HepG2 (cell line): ENCODE measurements around the gene SDR42E2. TPM values are rescaled to one million over a fixed set of nuclear protein-coding genes. Genes with fewer than 3 reads are reported as not detected.

ENCODE experiments used
- FOXA3 ChIP-seq: IDR thresholded peaks from 2 replicates; pipeline ENCODE4 v1.6.1; 2016; ENCODE audit warnings: missing genetic modification reagents, missing compliant biosample characterization
- HHEX ChIP-seq: IDR thresholded peaks from 2 replicates; pipeline ENCODE4 v1.6.1; 2016; ENCODE audit warnings: control low read depth
- ISL2 ChIP-seq: sonication (generic); formaldehyde crosslinking; IDR thresholded peaks from 2 replicates; pipeline ENCODE4 v1.5.0; 2020; ENCODE audit warnings: missing genetic modification reagents
- KDM6A ChIP-seq: IDR thresholded peaks from 2 replicates; pipeline ENCODE4 v1.6.1; 2016; ENCODE audit warnings: low read depth
- KLF15 ChIP-seq: sonication (generic); formaldehyde crosslinking; IDR thresholded peaks from 2 replicates; pipeline ENCODE4 v1.8.1; 2023; ENCODE audit warnings: borderline replicate concordance, mild to moderate bottlenecking, inconsistent platforms, missing genetic modification reagents, mixed read lengths
- KMT2B ChIP-seq: IDR thresholded peaks from 2 replicates; pipeline ENCODE4 v1.6.1; 2016; ENCODE audit warnings: missing genetic modification reagents, missing compliant biosample characterization
- SMAD9 ChIP-seq: sonication (generic); formaldehyde crosslinking; IDR thresholded peaks from 2 replicates; pipeline ENCODE4 v1.5.1; 2020; ENCODE audit warnings: mild to moderate bottlenecking, missing genetic modification reagents
- SRSF4 ChIP-seq: fragments of 200-400 bp; formaldehyde crosslinking; IDR thresholded peaks from one replicate; pipeline ENCODE4 v1.6.1; 2018; ENCODE audit warnings: mild to moderate bottlenecking, low read depth, low read length, moderate library complexity; ENCODE audit not compliant: poor library complexity, severe bottlenecking
- TCF7L2 ChIP-seq: IDR thresholded peaks from 2 replicates; pipeline ENCODE4 v1.6.1; 2011; ENCODE audit warnings: mild to moderate bottlenecking, low read depth, low read length, moderate library complexity
- TGIF2 ChIP-seq: IDR thresholded peaks from 2 replicates; pipeline ENCODE4 v1.6.1; 2016; ENCODE audit warnings: control low read depth, missing compliant biosample characterization
- ZFP36 ChIP-seq: fragments of 150-350 bp; IDR thresholded peaks from 2 replicates; pipeline ENCODE4 v1.6.1; 2018; ENCODE audit warnings: borderline replicate concordance, low read length, low read depth; ENCODE audit not compliant: partially characterized antibody
- ZMYM3 ChIP-seq: sonication (generic); formaldehyde crosslinking; IDR thresholded peaks from 2 replicates; pipeline ENCODE4 v1.5.1; 2020; ENCODE audit warnings: mild to moderate bottlenecking, missing genetic modification reagents
- ZNF263 ChIP-seq: sonication (generic); formaldehyde crosslinking; IDR thresholded peaks from 2 replicates; pipeline ENCODE4 v1.4.0; 2020; ENCODE audit warnings: missing genetic modification reagents
- ZNF496 ChIP-seq: sonication (generic); formaldehyde crosslinking; IDR thresholded peaks from 2 replicates; pipeline ENCODE4 v1.8.1; 2023; ENCODE audit warnings: mild to moderate bottlenecking, moderate library complexity, missing genetic modification reagents; ENCODE audit not compliant: insufficient replicate concordance
- ZNF572 ChIP-seq: sonication (generic); formaldehyde crosslinking; IDR thresholded peaks from 2 replicates; pipeline ENCODE4 v1.5.1; 2020; ENCODE audit warnings: mild to moderate bottlenecking, missing genetic modification reagents
- ZNF747 ChIP-seq: sonication (generic); formaldehyde crosslinking; IDR thresholded peaks from 2 replicates; pipeline ENCODE4 v1.8.1; 2023; ENCODE audit warnings: missing genetic modification reagents, mild to moderate bottlenecking, borderline replicate concordance
- ZNF773 ChIP-seq: sonication (generic); formaldehyde crosslinking; IDR thresholded peaks from 2 replicates; pipeline ENCODE4 v1.4.0; 2020; ENCODE audit warnings: missing genetic modification reagents, borderline replicate concordance
- polyA plus RNA-seq, 8 experiments: library from polyadenylated mRNA; depleted of rRNA in 3 of 8; stranded (reverse) in 7 of 8; unstranded in 1 of 8; fragments of >200 nt; fragmentation: Illumina TruSeq in 4 of 8; extraction: Trizol in 4 of 8; gene quantifications; 2 replicates each; pipeline versions ENCODE4 v1.2.1 to v1.2.3, GENCODE V29; 2011 to 2016; ENCODE audit warnings: low read depth in 4 of 8, missing spikeins in 1 of 8, mixed read lengths in 1 of 8; ENCODE audit not compliant: insufficient read depth in 1 of 8
- total RNA-seq, 5 experiments: library from RNA; depleted of rRNA; stranded (reverse); fragments of >200 nt; fragmentation: Illumina TruSeq; extraction: Trizol; gene quantifications; 2 replicates each; pipeline ENCODE4 v1.2.3, GENCODE V29; 2016; ENCODE audit warnings: low read depth in 1 of 5
- TF ChIP-seq, protein P1 (sequence below): IDR thresholded peaks from 2 replicates; pipeline ENCODE4 v1.4.0; 2020; ENCODE audit warnings: mild to moderate bottlenecking, missing genetic modification reagents
- TF ChIP-seq, protein P2 (sequence below): IDR thresholded peaks from 2 replicates; pipeline ENCODE4 v1.6.1; 2016
- TF ChIP-seq, protein P3 (sequence below): sonication (generic); formaldehyde crosslinking; IDR thresholded peaks from 2 replicates; pipeline ENCODE4 v1.4.0; 2020; ENCODE audit warnings: mild to moderate bottlenecking, low read depth, missing genetic modification reagents
- TF ChIP-seq, protein P4 (sequence below): sonication (generic); formaldehyde crosslinking; IDR thresholded peaks from 2 replicates; pipeline ENCODE4 v1.5.0; 2020; ENCODE audit warnings: mild to moderate bottlenecking, low read depth, missing genetic modification reagents, borderline replicate concordance
- TF ChIP-seq, protein P5 (sequence below): sonication (generic); formaldehyde crosslinking; IDR thresholded peaks from 2 replicates; pipeline ENCODE4 v1.4.0; 2020; ENCODE audit warnings: missing genetic modification reagents

The SDR42E2 gene
- total and polyA plus RNA-seq, 2 of the 13 experiments (the other 11 are each of a cell fraction or from before 2014, with no cell fraction given): 0.05 to 0.11 TPM

DNA sequence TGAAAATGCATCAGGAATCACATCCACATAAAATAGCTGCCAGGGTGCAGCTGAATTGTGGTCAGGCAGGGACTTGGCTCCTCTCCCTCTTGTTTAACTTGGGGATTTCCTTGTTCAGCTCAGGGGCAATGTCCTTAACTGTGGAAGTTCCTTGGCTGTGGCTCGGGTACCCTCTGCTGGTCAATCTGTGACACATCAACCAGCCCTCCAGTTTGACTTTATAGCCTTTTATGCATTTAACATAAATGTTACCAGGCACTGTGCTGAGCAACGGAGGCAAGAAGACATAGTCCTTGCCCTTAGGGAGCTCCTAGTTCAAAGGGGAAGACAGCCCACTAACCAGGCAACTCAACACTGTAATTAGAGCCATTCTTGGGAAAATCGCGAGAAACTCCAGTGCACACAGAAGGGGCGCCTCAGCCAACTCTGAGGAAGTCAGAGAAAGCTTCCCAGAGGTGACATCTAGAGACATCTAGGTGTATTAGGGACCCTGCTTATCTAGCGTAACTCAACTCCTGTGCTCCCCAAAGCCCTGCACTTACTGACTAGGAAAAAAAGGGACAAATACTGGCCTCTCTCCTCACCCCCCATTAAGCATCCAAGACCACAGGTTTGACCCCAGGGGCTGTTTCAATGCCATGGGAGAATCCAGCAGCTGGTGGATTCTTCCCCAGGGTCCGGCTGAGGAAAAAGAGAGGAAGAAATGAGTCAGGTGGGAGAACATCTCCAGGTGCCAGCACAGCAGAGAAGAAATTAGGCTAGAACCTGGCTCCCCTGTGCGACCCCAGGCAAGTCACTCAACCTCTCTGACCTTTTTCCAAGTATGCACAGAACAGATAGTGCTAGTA is 26.5 kb downstream of the SDR42E2 start (continued):
- TF ChIP-seq, protein P1, sequence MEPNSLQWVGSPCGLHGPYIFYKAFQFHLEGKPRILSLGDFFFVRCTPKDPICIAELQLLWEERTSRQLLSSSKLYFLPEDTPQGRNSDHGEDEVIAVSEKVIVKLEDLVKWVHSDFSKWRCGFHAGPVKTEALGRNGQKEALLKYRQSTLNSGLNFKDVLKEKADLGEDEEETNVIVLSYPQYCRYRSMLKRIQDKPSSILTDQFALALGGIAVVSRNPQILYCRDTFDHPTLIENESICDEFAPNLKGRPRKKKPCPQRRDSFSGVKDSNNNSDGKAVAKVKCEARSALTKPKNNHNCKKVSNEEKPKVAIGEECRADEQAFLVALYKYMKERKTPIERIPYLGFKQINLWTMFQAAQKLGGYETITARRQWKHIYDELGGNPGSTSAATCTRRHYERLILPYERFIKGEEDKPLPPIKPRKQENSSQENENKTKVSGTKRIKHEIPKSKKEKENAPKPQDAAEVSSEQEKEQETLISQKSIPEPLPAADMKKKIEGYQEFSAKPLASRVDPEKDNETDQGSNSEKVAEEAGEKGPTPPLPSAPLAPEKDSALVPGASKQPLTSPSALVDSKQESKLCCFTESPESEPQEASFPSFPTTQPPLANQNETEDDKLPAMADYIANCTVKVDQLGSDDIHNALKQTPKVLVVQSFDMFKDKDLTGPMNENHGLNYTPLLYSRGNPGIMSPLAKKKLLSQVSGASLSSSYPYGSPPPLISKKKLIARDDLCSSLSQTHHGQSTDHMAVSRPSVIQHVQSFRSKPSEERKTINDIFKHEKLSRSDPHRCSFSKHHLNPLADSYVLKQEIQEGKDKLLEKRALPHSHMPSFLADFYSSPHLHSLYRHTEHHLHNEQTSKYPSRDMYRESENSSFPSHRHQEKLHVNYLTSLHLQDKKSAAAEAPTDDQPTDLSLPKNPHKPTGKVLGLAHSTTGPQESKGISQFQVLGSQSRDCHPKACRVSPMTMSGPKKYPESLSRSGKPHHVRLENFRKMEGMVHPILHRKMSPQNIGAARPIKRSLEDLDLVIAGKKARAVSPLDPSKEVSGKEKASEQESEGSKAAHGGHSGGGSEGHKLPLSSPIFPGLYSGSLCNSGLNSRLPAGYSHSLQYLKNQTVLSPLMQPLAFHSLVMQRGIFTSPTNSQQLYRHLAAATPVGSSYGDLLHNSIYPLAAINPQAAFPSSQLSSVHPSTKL (CRISPR knock-in tag): peak; percentile 51; the same call in 1 of the 2 replicates
- TF ChIP-seq ZNF496 (CRISPR knock-in tag): no peak
- TF ChIP-seq ISL2 (CRISPR knock-in tag): peak; percentile 67; the same call in 1 of the 2 replicates
- TF ChIP-seq ZNF263 (CRISPR knock-in tag): peak; percentile 53; the same call in 1 of the 2 replicates
- no peak; the same call in 1 of the 2 replicates for TF ChIP-seq KLF15
- TF ChIP-seq, protein P2, sequence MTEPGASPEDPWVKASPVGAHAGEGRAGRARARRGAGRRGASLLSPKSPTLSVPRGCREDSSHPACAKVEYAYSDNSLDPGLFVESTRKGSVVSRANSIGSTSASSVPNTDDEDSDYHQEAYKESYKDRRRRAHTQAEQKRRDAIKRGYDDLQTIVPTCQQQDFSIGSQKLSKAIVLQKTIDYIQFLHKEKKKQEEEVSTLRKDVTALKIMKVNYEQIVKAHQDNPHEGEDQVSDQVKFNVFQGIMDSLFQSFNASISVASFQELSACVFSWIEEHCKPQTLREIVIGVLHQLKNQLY (CRISPR knock-in tag): no peak
- no peak for TF ChIP-seq KDM6A (CRISPR knock-in tag)
- TF ChIP-seq, protein P3, sequence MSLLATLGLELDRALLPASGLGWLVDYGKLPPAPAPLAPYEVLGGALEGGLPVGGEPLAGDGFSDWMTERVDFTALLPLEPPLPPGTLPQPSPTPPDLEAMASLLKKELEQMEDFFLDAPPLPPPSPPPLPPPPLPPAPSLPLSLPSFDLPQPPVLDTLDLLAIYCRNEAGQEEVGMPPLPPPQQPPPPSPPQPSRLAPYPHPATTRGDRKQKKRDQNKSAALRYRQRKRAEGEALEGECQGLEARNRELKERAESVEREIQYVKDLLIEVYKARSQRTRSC: peak; percentile 45; the same call in 1 of the 2 replicates
- peak; percentile 33; the same call in 1 of the 2 replicates for TF ChIP-seq ZNF747 (CRISPR knock-in tag)
- TF ChIP-seq ZNF773 (CRISPR knock-in tag): no peak
- TF ChIP-seq, protein P4, sequence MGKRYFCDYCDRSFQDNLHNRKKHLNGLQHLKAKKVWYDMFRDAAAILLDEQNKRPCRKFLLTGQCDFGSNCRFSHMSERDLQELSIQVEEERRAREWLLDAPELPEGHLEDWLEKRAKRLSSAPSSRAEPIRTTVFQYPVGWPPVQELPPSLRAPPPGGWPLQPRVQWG (CRISPR knock-in tag): no peak
- no peak for TF ChIP-seq SRSF4
- no peak for TF ChIP-seq SMAD9 (CRISPR knock-in tag)
- no peak for TF ChIP-seq TGIF2 (CRISPR knock-in tag)
- TF ChIP-seq ZMYM3 (CRISPR knock-in tag): peak; percentile 65
- TF ChIP-seq, protein P5, sequence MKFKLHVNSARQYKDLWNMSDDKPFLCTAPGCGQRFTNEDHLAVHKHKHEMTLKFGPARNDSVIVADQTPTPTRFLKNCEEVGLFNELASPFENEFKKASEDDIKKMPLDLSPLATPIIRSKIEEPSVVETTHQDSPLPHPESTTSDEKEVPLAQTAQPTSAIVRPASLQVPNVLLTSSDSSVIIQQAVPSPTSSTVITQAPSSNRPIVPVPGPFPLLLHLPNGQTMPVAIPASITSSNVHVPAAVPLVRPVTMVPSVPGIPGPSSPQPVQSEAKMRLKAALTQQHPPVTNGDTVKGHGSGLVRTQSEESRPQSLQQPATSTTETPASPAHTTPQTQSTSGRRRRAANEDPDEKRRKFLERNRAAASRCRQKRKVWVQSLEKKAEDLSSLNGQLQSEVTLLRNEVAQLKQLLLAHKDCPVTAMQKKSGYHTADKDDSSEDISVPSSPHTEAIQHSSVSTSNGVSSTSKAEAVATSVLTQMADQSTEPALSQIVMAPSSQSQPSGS: no peak
- TF ChIP-seq ZFP36: peak; percentile 19
- no peak for TF ChIP-seq ZNF572 (CRISPR knock-in tag)
- peak; percentile 66 for TF ChIP-seq KMT2B
- 0 out of 2 replicates have a peak, but pooled peaks have one; percentile 48 for TF ChIP-seq FOXA3
- no peak for TF ChIP-seq TCF7L2
- TF ChIP-seq HHEX (CRISPR knock-in tag): no peak
